HG03439 (cell line): Measurements from ENCODE around the gene LYPD3.

ENCODE experiments used
- ATAC-seq: cut with Tn5 transposase; IDR thresholded peaks from one replicate; pipeline ENCODE4 v1.9.1; 2021; ENCODE audit warnings: mild to moderate bottlenecking, moderate library complexity; ENCODE audit not compliant: unreplicated experiment

The LYPD3 gene

DNA sequence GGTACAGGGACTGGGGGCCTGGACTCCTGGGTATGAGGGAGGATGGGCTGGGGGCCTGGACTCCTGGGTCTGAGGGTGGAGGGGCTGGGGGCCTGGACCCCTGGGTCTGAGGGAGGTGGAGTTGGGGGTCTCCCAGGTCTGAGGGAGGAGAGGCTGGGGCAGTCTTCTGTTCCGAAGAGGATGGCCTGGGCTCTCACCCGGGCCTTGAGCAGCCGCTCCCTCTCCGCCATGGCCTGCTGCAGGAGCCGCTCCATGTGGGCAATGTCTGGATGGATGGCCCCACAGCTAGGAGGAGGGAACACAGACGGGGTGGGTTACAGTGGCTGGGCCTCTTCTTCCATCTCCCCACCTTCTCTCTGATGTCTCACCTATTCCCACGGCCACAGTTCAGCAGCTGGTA, 21.0 kb upstream of the LYPD3 start:
- ATAC-seq: no peak

DNA sequence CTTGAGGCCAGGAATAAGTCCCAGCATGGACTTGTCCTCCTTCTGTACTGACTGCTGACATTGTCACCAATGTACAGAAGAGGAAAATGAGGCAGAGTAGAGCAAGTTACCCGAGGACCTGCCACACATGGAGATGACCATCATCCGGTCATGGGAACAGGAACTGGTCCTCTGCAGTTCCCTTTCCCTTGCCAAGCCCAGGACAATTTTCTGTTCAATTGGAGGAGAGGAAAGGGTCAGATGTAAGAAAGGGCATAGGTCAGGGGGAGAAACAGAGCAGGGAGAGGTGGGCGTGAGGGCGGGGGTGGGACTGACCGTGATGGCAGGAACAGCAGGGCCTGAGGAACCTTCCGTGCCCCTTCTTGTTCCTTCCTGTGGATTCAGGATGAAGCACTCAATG, 20.5 kb upstream of the LYPD3 start:
- no peak for ATAC-seq

DNA sequence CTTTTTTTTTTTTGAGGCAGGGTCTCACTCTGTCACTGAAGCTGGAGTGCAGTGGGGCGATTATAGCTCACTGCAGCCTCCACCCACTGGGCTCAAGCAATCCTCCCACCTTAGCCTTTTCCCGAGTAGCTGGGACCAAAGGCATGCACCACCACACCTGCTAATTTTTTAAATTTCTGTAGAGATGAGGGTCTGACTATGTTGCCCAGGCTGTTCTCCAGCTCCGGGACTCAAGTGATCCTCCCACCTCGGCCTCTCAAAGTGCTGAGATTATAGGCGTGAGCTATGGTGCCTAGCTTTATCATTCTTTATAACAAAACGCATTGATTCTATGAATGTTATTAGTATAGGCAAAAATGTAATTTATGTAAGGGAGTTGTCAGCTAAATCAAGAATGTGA, 17.9 kb upstream of the LYPD3 start:
- ATAC-seq: no peak

DNA sequence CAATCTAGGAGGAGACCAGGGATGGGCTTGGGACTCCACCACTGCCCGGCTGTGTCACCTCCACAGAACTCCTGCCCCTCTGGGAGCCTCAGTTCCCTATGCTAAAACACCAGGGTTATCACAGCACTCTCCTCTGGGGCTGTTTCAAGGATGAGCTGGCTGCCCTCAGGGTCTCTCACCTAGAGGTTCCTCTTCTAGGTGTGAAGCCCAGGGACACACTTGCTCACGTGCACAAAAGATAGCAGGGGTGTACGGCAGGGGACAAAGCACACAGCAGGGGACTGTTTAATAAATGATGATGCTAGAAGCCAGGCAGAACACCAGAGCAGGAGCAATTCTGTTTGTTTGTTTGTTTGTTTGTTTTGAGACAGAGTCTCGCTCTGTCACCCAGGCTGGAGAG, 16.8 kb upstream of the LYPD3 start:
- ATAC-seq: no peak

DNA sequence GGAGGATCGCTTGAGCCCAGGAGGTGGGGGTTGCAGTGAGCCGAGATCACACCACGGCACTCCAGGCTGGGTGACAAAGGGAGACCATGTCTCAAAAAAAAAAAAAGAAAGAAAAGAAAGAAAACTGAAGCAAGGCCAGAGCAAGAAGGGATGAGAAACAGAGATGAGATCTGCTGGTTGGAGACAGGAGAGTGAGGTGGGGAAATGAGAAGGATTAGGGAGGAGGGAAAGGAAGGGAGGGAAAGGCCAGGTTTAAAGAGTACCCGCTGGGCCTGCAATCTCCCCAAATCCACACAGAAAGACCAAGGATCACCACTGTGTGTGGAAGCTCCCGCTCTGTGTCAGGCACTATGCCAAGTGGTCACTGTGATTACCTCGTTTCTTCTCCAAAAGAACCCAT, 16.3 kb upstream of the LYPD3 start:
- no peak for ATAC-seq

DNA sequence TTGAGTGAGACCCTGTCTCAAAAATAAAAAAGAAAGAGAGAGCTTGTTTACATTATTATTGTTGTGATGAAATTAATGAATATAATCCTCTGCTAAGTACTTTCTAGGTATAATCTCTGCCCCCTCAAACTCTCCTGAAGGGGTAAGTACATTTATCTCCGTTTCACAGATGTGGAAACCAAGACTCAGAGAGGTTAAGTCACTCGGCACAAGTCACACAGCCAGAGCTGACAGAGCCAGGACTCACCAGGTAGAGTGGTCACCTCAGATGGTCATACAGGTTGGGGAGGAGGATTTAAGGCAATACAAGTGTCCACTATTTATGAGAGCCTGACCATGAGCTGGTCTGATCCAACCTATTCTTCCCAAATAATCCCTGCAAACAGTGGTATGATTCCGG, 15.2 kb upstream of the LYPD3 start:
- no peak for ATAC-seq

DNA sequence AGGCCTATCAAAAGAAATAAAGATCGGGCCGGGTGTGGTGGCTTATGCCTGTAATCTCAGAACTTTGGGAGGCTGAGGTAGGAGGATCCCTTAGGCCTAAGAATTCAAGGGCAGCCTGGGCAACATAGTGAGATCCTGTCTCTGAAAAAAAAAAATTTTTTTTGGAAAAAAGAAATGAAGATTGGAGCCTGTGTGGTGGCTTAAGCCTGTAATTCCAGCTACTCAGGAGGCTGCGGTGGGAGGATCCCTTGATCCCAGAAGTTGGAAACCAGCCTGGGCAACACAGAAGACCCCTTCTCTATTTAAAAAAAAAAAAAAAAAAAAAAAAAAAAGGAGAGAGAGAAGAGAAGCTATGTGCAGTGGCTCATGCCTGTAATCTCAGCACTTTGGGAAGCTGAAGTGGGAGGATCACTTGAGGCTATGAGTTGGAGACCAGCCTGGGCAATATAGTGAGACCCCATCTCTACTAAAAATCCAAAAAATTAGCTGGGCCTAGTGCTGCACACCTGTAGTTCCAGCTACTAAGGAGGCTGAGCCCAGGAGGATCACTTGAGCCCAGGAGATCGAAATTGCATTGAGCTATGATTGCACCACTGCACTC, 14.7 kb upstream of the LYPD3 start:
- no peak for ATAC-seq

DNA sequence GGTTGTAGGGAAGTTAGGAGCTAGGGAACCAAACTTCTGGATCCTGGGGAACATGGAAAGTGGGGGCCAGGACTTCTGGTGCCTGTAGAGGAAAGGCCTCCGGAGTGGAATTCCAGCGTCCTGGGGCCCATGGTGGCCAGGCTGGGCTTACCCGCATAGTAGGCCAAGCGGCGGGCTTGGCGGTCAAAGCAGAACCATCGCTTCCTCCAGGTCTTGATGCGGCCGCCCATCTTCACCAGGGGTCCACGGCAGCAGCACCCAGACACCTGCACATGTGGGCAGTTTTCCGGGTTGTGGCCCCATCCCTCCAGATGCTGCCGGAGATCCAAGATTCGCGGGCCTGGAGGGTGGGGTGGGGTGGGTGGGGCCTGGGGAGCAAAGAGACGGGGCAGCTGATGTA, 13.8 kb upstream of the LYPD3 start:
- ATAC-seq: no peak

DNA sequence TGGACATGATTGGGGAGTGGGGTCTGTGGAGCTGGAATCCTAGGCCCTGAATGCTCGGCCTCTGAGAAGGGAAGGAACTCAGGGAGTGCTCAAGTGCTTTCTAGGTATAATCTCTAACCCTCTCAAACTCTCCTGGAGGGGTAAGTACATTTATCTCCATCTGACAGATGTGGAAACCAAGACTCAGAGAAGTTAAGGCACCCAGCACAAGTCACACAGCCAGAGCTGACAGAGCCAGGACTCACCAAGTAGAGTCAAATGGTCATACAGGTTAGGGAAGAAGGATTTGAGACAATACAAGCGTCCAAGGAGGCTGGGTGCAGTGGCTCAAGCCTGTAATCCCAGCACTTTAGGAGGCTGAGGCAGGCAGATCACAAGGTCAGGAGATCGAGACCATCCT, 12.9 kb upstream of the LYPD3 start:
- ATAC-seq: no peak

DNA sequence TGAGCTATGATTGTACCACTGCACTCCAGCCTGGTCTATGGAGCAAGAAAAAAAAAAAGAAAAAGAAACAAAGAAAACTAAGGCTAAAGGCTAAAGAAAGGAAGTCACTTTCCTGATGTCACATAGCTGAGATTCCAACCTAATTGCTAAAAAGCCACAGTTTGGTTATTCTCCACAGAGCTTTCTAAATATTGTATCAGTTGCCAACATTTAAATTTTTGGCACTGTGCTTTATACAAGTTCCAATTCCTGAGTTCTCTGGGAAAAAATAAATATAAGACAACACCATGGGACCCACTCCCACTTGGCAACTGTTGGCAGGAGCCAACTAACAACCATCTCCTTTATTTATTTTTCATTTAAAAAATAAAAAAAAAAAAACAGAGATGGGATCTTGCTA, 11.2 kb upstream of the LYPD3 start:
- no peak for ATAC-seq

DNA sequence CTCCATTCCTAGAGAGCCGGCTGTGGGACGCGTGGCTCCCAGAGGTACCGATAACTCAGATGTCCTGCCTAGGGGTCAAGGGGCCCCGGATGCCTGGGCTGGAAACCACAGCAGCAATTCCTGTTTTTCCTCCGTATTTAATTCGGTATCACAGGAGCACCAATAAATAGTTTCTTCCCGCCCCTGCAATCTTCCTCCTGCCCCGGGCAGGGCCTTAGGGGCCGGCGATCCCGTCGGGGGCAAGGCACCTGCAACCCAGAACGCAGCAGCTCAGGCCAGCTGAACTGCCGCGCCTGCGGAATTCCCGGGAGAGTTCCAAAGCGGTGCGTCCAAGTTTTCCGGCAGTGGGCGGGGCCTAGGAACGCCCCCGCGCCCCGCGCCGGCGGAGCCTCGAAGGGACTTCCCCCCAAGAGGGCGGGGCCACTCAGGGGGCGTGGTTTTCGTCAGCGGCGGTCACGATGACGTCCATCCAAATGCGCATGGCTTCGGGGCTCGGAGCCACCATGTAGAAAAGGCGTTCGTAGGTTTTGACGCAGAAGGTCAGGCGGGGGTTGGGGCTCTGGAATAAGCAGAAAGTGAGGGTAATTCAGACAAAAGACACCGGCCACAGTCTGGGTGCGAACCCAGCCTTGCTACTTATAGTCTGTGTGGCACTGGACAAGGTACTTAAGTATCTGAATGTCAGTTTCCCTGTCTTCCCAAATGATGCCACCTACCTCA, 9.7 kb upstream of the LYPD3 start:
- ATAC-seq: peak; percentile 77

DNA sequence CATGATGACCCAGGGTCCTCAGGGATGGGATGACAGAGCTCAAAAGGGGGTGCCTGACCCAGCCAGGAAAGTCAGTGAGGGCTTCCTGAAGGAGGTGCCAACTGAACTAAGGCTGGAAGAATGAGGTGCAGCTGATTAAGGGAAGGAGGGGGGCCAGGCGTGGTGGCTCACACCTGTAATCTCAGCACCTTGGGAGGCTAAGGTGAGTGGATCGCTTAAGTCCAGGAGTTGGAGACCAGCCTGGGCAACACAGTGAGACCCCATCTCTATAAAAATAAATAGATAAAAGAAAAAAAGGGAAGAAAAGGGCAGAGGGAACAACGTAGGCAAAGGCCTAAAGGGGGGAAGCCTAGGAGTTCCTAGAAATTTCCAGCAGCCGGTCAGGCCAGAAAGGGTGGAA, 9.1 kb upstream of the LYPD3 start:
- no peak for ATAC-seq

DNA sequence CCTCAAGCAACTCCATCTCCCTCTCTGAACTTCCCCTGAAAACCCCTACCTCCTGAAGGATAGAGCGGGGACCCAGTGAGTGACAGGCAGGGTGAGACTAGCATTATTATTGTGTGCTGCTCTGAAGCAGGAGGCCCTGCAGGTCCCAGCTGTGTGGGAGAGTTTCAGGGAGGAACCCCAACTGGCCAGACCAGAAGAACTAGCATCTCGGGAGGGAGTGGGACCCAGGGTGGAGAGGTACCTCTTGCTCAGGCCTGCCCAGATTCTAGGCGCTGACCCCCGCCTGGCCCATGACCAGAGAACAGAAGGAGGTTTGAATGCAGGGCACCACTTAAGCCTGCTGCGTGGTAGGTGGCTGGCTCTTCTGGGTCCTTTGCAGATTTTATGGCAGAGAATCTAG, 5.7 kb upstream of the LYPD3 start:
- ATAC-seq: no peak

DNA sequence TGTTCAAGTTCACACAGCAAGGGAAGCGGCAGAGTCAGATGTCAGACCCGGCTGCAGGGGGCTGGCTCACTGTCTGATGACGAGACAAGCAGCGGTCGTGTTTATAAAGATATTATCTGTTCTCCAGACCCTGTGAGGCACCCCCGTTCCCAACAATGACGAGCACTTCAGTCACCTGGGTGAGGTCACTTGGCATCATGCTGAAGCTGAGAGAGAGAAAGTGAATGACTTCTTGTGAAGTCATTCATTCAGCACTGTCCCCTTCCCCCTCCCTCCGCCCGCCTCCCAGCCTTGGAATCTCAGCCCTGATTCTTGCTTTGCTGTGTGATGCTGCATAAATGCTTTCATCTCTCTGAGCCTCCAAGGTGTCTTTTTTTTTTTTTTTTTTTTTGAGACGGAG, 4.9 kb upstream of the LYPD3 start:
- no peak for ATAC-seq

DNA sequence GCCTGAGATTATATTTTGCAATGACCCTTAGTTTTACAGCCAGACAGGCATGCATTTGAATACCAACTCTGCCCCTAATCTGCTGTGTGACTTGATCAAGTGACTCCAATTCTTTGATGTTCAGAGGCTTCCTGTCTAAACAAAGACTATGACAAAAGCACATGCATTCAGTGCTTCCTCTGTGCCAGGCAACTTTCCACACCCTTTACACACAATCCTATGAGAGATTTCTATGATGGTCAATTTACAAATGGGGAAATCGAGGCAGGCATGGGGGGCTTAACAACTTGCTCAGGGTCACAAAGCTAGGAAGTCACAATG, 3.7 kb upstream of the LYPD3 start:
- no peak for ATAC-seq

DNA sequence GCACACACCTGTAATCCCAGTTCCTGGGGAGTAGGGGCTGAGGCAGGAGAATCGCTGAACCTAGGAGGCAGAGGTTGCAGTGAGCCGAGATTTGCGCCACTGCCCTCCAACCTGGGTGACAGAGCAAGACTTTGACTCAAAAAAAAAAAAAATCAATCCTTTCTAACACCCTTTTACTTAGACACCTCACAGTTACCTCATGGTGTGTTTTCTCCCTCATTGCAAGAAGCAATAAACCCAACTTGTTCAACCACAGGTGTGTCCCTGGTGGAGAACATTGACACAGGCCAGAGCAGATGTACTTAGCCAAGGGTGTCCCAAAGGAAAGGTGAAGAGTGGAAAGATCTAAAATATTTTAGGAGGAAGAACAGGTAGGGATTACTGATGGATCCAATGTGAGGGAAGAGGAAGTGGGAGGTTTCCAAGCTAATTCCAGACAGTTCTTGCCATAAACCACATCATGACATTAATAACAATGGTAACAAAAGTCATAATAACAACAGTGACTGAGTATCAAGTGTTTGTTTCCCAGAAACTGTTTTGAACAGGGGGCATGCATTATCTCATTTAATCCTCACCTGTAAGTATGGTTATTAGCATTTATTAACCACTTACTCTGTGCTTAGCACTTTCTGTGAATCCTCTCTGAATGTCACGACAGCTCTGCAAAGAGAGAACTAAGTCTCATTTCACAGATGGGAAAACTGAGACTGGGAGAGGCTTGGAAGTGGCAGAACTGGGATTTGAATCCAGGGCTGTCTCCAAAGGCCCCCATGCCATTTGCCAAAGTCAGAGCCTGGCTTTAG, 3.1 kb upstream of the LYPD3 start:
- no peak for ATAC-seq

DNA sequence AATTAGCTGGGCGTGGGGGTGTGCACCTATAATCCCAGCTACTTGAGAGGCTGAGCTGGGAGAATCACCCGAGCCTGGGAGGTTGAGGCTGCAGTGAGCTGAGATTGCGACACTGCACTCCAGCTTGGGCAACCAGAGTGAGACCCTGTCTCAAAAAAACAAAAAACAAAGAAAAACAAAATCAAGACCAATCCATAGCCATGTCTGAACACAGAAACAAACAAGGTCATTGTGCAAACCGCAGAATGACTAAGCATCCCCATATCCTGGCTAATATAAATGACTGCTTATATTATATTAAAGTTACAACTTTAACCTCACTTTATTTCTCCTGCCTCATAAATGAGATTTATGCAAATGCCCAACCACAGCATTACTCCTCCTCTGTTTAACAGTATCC, 2.3 kb upstream of the LYPD3 start:
- ATAC-seq: no peak

DNA sequence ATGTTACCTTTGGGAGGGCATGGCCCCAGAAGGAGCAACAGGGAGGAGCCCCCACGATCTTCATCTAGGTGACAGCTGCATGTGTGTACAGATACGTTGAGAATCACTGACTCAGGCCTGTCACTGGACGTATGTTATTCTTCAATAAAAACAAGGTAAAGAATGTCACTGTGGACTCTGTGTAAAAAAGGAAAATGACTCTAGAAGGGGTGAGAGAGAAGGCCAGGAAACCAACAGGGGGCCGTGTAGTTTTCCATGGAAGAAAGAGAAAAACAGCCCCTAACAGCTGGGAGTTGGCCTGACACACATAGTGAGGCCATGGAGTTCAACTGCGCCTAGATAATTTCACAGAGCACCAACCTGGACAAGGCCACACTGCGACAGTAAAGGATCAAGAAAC, 1.9 kb upstream of the LYPD3 start:
- no peak for ATAC-seq

DNA sequence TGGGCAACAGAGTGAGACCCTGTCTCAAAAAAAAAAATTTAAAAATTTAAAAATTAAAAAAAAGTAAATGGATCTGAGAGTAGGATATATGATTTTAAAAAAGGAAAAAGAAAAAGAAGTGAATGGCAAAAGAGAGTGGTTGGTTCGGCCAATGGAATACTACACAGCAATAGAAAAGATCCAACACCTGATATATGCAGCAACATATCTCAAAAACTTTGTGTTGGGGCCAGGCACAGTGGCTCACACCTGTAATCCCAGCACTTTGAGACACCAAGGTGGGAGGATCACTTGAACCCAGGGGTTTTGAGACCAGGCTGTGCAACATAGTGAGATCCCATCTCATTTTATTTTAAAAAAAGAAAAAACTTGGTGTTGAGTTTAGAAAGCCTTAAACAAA, 1.4 kb upstream of the LYPD3 start:
- no peak for ATAC-seq

DNA sequence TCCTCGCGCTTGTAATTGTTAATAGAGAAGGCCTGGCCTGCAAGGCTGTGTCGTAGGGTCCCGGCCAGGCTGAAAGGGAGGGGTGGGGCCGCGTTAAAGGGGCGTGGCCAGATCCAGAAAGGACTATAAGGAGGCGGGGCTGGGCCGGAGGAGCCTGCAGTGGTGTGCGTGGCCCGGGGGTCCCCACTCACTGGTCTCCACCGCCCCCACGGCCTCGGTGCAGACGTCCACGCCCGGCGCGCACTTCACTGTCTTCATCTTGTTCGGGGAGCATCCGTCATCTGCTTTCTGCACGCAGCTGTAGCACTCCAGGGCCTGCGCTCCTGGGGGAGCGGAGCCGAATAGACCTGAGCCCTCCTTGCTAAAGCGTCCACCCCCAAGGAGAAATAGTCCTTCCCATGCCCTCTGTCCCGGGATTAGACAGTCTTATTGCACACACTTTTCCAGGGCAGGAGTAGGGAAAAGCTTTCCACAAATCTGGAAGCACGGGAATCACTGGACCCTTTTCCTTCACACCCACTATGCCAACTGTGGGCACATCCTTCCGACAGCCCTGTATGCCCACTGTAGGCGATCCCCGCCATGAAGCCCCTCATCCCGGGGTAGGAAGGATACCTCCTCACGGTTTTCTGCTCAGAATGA, 1.2 kb downstream of the LYPD3 start:
- ATAC-seq: peak; percentile 30

DNA sequence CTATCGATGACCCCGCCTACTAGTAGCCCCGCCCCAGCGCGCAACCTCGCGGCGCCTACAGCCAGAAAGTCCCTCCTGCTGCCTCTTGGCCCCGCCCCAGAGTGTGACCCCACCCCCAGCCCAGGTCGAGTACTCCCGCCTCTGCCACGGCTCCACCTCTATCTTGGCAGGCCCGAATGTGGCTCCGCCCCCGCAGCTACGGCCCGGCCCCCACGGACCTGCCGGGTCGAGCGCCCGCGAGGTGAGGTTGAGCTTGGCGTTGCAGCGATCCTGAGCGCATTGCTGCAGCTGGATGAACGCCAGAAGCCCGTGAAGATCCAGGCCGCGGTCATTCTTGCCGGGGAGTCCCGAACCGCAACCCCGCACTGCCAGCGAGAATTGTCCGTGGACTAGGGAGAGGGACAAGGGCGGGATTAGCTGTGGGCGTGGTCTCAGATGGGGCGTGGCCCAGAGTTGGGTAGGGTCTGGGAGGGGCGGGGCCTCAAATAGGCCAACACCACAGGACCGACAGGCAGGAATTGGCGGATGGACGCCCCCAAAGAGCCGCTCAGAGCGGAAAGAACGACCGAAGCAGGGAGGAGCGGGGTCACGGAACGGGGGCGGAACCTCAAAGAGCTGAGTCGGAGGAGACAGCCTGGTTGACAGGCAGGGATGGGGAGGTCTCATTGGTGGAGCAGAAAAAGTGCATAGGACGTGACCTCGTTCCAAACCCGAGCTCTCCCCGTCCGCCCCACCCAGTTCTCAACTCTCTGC, 1.9 kb downstream of the LYPD3 start:
- ATAC-seq: peak; percentile 86
